ENCODE data around the gene RCAN2.

GRCh38 chr6:46469021-46469420, 22.2 kb downstream of the RCAN2 start:
- TF ChIP-seq, protein P1, sequence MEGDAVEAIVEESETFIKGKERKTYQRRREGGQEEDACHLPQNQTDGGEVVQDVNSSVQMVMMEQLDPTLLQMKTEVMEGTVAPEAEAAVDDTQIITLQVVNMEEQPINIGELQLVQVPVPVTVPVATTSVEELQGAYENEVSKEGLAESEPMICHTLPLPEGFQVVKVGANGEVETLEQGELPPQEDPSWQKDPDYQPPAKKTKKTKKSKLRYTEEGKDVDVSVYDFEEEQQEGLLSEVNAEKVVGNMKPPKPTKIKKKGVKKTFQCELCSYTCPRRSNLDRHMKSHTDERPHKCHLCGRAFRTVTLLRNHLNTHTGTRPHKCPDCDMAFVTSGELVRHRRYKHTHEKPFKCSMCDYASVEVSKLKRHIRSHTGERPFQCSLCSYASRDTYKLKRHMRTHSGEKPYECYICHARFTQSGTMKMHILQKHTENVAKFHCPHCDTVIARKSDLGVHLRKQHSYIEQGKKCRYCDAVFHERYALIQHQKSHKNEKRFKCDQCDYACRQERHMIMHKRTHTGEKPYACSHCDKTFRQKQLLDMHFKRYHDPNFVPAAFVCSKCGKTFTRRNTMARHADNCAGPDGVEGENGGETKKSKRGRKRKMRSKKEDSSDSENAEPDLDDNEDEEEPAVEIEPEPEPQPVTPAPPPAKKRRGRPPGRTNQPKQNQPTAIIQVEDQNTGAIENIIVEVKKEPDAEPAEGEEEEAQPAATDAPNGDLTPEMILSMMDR (conservative IDR thresholded peaks at IDR 0.05): no peak
- no peak for TF ChIP-seq ZFX (IDR thresholded peaks at IDR 0.05)
